HG02840 (cell line): ENCODE results near the gene OR4C5.
"Not testable (repeated sequence)": the region's sequence is repeated elsewhere in the genome, so short reads cannot be mapped to it uniquely, and the experiment has no call there.

ENCODE experiments used
- ATAC-seq: cut with Tn5 transposase; IDR thresholded peaks from one replicate; pipeline ENCODE4 v1.9.1; 2021; ENCODE audit warnings: mild to moderate bottlenecking, moderate library complexity, moderate number of reproducible peaks; ENCODE audit not compliant: unreplicated experiment, low FRiP score

The OR4C5 gene

GRCh38 chr11:48366365-48366764, at the start of gene OR4C5:
Gene OR4C5 (minus strand): TSS chr11:48366465. CDS start chr11:48366465, 0 bp downstream.
- no peak for ATAC-seq

GRCh38 chr11:48384670-48385069, 18.4 kb upstream of the OR4C5 start:
- ATAC-seq, result no peak

GRCh38 chr11:48384151-48384550, 17.9 kb upstream of the OR4C5 start:
- ATAC-seq, result not testable (repeated sequence)

- not testable (repeated sequence) for ATAC-seq
Measured at GRCh38 chr11:48361289-48361688, 5.0 kb downstream of the OR4C5 start.

- no peak for ATAC-seq
Measured at GRCh38 chr11:48354677-48355076, 11.6 kb downstream of the OR4C5 start.

- ATAC-seq, result no peak
Measured at GRCh38 chr11:48354013-48354412, 12.3 kb downstream of the OR4C5 start.

GRCh38 chr11:48346286-48346685, 20.0 kb downstream of the OR4C5 start:
- ATAC-seq, result not testable (repeated sequence)

- ATAC-seq, result not testable (repeated sequence)
Measured at GRCh38 chr11:48342505-48342904, 23.8 kb downstream of the OR4C5 start.

GRCh38 chr11:48341466-48341865, 24.8 kb downstream of the OR4C5 start:
- ATAC-seq, result no peak

- ATAC-seq, result not testable (repeated sequence)
Measured at GRCh38 chr11:48324620-48325019, 41.6 kb downstream of the OR4C5 start, which contains the start of gene OR4C3. Gene OR4C3 (plus strand): TSS chr11:48324920. CDS start chr11:48325022, 102 bp downstream.

- ATAC-seq, result not testable (repeated sequence)
Measured at GRCh38 chr11:48319813-48320212, 46.5 kb downstream of the OR4C5 start.
